Tongue (tissue), 2 donors: ENCODE results near the gene PPP2R5C. TPM values are rescaled to one million over a fixed set of nuclear protein-coding genes. Genes with fewer than 3 reads are reported as not detected.

ENCODE experiments used
- DNase-seq: peaks from one replicate; pipeline ENCODE4 v3.0.0-alpha.2; 2015
- total RNA-seq: library from RNA; depleted of rRNA; stranded (reverse); fragments of >200 nt; gene quantifications from one replicate; pipeline ENCODE4 v1.2.3, GENCODE V29; 2014

PPP2R5C gene
- total RNA-seq, 1 donor from 2014 or later, result 86.2 TPM

DNA sequence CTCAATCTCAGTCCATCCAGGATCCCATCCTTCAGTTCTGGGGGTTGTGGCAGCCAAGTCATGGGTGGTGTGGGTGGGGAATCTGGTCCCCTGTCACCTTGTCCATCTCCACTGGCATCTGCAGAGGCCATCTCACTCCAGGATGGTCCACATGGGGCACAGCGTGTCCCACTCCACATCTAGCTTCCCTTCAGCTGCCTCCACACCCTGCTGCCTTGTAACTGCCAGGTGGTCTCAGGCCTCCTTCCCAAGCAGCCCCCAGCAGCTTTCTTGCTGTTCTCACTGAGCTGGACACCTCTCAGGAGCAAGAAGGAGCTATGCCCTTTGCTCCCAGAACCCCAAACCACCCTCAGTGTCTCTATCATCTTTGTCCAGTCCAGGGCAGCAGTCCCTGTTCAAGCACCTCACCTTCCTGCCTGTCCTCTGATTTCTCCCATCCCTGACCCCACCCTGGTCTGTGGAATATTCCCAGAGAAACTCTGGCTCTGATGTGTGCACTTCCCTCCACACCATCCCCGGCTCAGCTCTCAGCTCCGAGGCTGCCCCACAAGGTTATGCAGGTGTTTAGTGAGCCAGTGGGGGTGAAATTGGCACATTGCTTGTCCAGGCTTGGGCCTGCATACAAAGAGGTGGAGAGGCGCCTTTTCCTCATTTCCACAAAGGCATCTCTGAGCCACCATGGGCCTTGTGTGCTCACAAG lies 189.2 kb downstream of the PPP2R5C start:
- DNase-seq, result no peak

DNA sequence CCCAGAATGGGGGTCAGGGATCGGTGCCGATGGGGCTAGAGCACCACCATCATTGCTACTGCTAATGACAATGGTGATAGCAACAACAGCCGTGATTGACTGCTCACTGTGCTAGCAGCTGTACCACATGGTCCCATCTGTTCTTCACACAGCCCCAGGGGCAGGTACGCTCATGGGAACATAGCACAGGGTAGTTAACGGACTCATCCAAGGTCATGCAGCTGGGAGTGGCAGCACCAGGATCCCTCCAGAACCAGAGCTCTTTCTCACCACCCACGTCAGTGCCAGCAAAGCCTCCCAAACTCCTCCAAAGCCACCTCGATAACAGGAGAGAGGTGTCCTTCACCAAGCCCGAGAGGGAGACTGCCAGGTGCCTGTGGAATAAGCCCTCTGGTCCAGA lies 191.6 kb downstream of the PPP2R5C start:
- no peak for DNase-seq

DNA sequence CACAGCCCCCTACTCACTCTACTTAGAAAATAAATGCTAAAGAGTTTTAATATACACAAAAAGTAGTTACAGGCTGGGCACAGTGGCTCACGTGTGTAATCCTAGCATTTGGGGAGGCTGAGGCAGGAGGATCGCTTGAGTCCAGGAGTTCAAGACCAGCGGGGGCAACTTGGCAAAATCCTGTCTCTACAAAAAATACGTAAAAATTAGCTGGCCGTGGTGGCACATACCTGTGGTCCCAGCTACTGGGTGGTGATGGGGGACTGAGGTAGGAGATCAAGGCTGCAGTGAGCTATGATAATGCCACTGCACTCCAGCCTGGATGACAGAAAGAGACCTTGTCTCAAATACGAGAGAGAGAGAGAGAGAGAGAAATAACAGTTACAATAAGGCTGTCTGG lies 193.0 kb downstream of the PPP2R5C start:
- no peak for DNase-seq

DNA sequence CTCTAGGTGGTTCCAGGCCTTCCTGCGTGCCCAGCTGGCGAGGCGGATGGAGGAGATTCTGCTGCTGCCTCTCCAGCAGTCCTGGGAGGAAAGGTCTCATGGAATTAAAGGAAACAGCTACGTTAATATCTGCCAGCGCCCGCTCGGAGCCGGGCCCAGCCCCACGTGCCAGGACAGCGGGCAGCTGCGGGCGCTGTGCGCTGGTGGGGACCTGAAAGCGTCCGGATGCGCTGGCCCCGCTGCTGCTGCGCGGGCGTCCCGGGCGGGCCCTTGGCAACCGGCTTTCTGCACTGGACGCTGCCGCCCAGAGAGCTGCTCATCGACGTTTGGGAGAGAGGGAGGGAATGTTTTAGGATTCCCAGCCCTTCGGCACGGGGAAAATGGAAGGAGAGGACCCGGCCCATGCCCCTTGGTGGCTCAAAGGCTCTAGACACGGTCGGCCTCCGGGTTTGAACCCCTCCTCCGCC lies 194.2 kb downstream of the PPP2R5C start:
- no peak for DNase-seq

DNA sequence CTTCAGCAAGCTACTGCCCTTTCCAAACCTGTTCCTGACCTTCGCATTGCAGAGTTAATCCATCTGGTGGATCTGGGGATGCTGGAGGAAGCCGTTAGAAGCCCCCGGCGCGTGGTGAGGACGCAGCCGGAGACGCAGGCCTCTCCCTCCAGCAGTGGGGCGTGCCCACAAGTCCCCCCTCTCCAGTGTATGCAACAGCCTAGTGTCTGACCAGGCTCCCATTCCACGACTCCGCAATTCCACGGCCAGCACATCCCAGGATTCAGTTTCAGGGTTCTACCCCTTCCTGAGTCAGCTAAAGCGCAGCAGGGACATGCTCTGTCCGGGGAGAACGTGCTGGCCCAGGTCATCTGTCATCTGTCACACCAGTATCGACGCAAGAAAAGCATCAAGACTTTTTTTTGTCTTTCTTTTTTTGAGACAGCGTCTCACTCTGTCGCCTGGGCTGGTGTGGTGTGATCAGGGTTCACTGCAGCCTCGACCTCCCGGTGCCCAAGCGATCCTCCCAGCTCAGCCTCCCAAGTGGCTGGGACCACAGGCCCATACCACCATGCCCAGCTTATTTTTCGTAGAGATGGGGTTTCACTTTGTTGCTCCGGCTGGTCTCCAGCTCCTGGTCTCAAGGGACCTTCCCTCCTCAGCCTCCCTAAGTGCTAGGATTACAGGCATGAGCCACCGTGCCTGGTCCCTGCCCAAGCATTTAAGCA lies 194.8 kb downstream of the PPP2R5C start:
- DNase-seq, result no peak

DNA sequence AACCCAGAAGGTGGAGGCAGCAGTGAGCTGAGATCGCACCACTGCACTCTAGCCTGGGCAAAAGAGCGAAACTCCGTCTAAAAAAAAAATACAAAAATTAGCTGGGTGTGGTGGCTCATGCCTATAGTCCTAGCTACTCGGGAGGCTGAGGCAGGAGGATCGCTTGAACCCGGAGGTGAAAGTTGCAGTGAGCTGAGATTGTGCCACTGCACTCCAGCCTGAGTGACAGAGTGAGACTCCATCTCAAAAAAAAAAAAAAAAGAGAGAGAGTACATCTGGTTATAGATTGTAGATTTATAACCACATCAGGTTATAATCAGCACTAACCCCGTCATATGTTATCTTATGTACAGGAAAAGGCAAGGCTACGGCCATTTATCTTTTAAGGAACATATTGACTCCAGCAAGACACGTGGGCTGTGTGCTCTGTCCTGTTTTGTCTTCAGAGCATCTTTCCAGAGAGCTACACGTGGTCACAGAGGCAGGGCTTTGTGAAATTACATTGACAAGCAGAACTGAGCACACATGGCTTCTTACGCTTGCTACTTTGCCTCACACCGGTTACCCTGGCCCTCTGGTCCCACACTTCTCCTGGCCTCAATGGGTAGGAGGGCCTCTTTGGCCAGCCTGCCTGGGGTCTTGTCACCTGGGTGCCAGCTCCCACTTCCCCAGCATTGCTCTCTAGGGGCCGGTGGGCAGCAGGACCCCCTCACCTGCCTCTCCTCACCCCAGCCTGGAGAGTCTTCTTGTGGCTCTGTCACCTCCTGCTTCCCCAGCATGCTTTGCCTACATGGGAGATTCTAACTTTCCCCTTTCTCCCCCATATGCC lies 196.1 kb downstream of the PPP2R5C start:
- DNase-seq, result no peak

DNA sequence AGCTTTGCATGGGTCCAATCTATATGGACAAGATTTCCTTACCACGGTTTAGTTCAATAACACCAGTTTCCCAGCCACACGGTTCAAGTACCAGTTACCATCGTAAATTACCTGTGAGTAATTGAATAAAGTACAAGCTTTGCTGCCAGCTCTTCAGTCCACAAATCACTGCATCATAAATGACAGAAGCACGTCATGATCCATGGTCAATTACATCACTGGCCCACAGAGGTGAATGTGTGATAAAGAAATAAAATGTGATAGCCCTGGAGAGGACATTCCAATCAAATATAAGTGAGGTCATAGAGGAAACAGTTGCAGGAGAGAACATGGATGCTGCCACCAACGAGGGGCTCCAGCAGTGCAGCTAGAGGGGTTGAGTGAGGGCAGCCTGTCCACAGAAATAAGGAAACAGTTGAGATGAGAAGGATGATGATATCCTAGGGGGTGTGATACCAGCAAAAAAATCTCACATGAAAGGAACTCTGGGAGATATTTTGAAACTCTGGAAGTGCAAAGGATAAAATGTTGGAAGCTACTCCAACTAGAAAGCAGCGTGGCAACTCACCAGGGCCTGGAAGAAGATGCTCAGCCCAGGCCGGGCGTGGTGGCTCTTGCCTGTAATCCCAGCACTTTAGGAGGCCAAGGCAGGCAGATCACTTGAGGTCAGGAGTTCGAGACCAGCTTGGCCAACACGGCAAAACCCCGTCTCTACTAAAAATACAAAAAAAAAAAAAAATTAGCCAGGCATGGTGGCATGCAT lies 197.1 kb downstream of the PPP2R5C start:
- no peak for DNase-seq

DNA sequence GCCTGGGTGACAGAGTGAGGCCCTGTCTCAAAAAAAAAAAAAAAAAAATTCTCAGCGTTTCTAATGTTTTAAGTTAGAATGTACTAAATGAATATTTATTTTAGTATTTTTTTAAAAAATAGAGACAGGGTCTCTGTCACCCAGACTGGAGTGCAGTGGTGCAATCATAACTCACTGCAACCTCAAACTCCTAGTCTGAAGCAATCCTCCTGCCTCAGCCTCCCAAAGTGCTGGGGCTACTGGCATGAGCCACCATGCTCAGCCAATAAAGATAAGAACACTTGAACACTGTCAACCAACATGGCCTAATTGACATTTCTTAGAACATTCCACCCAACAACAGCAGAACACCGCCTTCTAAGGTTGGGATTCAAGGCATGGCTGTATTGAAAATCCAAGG lies 197.8 kb downstream of the PPP2R5C start:
- no peak for DNase-seq

DNA sequence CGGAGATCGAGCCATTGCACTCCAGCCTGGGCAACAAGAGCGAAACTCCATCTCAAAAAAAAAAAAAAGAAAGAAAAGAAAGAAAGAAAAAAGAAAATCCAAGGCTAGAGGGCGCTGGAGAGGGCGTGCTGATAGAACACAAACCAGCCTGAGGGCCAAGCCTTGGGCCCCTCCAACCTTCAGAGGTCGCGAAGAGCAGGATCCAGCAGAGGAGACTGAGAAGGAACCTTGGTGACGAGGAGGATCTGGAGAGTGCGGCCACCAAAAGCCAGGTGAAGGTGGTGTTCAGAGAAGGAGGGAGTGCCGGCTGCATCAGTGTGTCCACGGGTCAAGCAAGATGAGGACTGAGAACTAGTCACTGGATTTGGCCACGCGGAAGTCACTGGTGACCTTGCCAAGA lies 198.7 kb downstream of the PPP2R5C start:
- DNase-seq, result no peak

DNA sequence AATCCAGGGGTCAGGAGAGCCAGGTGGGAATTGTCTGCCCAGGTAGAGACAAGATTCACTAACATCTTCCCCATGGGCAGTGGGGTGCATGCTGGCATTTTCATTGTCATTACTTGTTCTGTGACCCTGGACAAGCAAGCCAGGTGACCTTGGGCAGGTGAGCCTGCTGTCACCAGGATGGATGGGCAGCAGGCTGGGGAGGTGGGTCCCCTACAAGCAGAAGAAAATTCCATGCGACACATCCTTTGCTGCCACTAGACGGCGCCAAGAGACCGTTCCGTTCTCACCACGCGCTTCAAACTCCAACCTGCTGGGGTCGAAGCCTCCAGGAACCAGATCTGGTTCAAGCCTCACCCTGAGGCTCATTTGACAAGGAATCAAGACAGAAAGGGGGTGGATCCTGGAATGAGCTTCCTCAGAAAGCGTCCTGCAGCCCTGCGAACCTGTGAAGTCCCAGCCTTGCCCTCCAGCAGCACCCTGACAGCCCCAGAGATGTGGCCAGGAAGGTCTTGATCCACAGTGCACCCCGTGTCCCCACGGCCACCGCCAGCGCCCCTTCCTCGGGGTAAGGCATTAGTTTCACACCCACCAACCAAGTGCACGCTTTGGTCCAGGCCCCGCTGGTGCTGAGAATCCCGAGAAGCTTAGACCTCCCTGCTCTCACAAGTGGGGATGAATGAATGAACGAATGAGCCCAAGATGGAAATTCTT lies 199.7 kb downstream of the PPP2R5C start:
- peak; percentile 85 for DNase-seq

DNA sequence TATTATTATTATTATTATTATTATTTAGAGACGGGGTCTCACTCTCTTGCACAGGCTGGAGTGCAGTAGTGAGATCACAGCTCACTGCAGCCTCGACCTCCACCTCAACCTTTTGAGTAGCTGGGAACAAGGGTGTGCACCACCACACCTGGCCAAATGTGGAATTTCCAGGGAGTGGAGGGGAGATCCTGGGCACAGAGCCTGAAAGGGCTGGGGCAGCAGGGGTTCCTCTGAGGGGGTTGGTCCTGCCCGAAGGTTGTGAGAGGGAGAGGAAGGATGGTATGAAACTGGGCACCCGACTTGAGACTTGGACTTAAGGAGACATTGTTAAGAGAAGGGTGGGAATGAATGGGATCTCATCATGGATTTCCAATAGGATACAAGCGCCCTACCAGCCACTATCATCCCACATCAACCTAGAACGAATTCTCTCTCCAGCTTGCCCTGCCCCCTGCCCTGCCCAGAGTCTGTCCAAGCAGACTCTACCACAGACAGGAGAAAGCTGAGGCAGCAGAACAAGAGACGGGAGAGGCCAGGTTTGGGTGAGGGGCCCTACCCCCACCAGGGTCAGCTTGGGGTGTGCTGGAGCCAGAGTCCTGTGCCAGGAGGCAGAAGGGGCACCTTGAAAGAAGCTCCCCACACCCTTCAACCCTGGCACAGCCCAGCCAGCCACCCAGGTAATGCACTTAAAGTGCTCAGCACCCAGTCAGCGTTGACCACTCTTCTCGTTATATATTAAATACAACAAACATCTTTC lies 200.4 kb downstream of the PPP2R5C start:
- DNase-seq, result no peak

DNA sequence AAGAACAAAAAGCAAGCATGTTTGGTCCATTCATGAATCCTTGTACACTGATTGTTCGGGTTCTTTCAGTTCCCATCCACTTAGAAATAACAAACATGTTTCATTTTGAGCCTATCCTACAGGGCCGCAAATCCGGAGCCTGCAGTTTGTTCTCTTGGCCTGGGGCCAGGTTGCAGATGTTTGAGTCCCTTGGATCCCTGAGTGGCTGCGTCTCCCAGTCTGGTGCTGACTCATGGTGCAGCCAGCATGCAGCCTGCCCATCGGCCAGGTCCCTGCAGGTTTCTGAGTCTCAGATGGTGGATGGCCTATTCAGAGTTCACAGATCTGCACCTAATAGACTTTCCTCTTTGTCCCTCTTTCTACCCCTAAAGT lies 201.0 kb downstream of the PPP2R5C start:
- DNase-seq, result peak; percentile 62

DNA sequence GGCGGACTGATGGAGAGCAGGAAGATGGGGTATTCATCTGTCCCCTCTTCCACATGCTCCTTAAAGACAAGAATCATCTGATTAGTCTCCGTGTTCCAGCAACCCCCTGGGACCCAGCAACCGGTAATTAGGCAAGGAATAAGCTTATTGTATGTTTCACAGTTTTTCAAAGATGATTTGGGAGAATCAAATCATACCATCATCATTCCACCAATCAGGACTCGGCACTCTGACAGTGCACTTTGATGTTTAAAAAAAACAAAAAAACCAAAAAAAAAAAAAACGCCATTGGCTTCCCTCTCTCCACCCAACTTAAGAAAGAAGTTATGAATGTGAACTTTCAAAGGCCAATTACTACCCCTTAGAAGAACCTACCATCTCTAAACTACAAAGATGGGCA lies 201.5 kb downstream of the PPP2R5C start:
- no peak for DNase-seq

DNA sequence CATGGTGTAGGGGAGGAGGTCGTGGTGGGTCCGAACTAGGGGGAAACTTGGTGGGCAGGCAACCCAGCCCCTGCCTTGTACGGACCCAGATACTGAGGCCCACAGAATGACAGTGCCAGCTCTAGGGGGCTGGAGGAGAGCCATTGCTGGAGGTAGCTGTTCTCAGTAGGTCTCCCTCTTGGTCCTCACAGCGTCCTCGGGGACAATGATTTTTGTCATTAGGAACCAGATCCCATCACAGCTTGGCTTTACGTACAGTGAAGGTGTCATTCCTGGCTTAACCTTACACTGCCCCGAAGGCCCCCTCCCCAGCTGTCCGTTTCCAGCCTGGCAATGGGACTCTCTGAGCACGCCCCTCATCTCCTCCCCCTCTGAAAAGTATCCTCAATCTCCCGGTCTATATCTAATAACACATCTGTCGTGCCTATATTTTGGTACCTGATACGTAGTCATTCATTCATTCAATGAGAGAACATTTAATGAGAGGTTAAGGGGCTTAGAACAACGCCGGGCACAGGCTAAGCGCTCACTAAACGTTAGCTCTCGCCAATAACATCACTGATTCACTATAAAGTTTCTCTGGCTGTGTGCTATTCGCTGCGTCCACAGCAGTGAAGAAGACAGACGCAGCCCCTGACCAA lies 202.3 kb downstream of the PPP2R5C start:
- no peak for DNase-seq

DNA sequence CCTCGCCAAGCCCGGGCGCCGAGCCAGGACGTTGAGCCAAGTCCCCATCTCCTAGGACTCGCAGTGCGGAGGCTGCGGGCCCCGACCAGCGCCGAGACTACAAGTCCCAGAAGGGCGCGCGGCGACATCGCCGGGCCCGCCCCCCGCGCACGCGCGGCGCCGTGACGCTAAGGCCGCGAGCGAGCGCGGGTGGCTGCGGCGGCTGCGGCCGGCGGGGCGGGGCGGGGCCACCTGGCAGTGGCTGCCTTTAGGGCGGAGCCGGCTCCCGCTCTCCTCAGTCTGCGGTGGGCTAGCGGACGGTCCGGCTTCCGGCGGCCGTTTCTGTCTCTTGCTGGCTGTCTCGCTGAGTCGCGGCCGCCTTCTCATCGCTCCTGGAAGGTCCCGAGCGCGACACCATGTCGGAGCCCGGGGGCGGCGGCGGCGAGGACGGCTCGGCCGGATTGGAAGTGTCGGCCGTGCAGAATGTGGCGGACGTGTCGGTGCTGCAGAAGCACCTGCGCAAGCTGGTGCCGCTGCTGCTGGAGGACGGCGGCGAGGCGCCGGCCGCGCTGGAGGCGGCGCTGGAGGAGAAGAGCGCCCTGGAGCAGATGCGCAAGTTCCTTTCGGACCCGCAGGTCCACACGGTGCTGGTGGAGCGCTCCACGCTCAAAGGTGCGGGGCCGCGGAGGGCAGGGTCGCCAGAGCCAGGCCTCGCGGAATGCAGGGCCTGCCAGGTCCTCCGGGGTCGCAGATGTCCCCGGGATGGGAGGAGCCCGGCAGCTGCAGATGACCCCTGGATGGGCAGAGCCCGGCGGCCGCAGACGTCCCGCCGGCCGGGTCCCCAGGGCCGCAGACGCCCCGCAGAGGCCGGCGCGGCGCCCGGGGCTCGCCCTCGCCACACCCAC lies 203.0 kb downstream of the PPP2R5C start, which contains the start of gene DYNC1H1:
Gene DYNC1H1, plus strand, starts transcription at position 277 of the 884 bp plus-strand sequence. Its CDS starts 119 bp downstream, at position 396.
- DNase-seq, result peak; percentile 97

DNA sequence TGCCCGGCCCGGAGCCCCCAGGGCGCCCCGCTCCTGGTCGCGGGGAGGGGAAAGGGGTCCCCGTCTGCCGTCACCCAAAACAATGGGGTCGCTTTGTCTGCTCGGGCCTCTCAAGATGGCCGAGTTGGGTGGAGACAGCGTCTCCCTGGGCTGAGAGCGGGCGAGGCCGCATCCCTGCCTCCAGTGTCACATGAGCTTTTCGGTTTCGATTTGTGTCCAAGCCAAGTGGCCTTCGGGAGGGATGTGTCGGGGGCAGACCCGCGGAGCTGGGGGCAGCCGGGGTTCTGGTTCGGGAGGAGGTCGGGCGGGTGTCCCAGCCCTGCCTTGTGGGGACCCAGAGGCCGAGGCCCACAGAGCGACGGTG lies 203.7 kb downstream of the PPP2R5C start:
- DNase-seq, result peak; percentile 82

DNA sequence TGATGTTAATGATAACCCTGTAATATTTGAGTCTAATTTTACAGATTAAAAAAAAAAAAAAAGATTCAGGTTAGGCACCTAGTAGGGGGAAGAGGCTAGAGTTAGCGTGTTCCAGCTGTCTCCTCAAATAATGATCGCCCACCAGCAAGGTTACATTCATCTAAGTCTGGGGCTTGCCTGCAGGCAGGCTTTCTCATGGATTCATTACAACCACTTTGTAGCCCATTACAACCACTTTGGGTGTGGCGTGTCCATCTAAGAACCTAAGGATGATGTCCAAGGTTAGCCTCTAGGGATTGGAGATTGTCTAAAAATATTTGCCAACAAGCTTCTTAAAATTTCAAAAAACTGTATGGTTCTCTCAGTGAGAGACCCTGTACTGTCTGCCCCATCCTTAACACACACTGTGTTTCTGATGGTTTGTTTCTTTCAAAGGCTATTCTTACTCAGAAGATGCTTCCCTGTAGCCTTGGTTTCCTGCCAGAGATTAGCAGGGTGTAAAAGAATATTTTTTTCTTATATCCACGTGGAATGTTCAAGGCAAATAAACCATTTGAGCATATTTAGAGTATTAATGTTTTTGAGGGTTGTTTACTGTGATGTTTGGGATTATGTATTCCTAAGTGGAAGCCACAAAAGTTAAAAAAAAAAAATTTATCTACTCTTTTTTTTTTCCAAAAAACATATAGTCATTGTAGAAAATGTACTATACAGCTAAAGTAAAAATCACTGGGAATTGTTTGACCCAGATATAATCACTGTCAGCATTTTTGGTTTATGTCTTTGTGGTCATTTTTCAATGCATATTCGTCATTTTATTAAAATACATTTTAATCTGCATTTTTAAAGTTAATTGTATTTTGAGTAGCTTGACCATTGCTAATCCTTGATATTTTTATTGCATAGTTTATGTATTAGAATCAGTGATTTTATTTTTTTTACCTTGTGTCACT lies 204.5 kb downstream of the PPP2R5C start:
- DNase-seq, result peak; percentile 23

DNA sequence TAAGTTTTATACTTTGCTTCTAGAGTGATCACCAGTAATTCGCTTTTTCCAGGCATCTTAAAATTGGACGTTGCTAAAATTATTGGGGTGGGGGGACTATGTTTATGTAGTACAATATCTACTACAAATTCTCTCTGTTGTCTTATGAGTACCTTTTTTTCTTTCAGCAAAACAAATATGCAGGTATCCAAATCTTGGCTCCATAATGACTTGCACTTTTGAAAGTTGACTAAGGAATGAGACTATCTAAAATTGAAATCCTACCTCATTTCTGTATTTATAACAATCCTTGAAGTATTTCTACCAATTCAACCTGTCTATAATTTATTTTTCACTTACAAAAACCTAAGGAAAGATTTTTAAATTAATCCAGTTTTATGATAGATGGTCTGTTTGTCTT lies 205.2 kb downstream of the PPP2R5C start:
- no peak for DNase-seq
